ENCODE data around the gene CLASP1.
"Not testable (repeated sequence)": the region's sequence is repeated elsewhere in the genome, so short reads cannot be mapped to it uniquely, and the experiment has no call there.

Gene CLASP1

DNA sequence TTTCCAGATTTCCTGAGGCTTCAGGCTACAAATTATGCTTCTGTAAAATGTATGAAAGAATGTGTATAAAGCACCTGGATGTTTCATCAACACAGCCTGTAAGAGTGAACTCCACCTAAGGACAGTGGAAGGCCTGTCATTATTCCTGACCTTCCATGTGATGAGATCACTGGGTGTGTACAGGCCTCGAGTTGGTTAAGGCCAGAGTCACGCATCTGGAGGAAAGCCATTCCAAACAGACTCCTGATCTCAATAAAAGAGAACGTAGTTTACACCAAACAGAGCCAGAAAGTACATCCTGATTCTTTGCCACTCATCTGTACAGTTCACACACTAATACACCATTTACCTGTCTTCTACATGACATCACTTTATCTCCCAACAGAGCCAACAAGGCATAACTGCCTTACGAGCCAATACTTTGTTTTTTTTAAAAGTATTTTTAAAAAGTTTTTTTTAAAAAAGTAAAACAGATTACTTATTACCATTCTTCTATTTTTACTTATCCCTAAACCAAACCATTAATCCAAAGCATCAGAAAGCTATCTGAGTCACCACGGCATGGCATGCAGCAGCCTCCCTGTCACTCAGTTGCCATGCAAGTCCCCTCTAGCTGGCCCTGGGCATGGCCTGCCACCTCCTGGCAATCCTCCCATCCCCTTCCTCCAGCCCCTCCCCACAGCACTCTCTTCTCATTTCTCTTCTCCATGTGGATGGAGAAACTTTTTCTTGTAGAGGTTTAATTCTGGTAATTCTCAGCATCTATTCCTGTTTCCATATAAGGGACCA, 285.4 kb downstream of the CLASP1 start:
- DNase-seq = no peak

DNA sequence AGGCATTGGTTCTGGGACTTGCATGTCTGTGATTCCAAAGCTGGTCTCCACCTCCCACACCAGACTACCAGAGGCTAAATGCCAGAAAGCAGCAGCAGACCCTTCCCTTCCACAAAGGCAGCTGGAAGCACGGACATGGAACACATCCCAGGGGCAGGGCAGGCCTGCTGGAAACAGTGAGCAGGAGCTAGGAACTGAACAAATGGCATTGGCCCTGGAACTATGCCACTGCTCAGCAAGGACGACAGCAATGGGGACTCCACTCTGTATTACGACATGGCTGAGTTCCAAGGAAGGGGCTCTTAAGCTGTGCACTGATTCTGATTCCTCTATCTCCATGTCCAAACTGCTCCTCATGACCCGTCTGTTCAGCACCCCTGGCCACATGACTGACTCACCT, 286.5 kb downstream of the CLASP1 start:
- no peak for DNase-seq

DNA sequence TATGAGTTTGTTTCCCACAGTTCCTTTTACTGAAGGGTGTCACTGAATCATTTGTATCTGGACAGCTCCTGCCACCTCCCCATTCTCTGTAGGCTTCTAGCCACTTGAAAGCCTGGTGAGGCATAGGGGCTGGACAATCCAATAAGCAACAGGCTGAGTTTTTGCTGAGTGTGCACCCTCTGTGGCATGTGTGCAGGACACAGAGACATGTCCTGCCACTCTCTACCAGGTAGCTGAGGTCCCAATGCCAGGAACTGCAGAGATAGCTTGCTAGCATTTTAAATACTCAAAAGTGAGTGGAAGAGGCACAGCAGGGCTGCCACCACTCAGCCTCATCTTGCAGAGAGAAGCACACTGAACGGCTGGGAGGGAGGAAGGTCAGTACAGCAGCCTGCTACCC, 287.0 kb downstream of the CLASP1 start:
- no peak for DNase-seq

DNA sequence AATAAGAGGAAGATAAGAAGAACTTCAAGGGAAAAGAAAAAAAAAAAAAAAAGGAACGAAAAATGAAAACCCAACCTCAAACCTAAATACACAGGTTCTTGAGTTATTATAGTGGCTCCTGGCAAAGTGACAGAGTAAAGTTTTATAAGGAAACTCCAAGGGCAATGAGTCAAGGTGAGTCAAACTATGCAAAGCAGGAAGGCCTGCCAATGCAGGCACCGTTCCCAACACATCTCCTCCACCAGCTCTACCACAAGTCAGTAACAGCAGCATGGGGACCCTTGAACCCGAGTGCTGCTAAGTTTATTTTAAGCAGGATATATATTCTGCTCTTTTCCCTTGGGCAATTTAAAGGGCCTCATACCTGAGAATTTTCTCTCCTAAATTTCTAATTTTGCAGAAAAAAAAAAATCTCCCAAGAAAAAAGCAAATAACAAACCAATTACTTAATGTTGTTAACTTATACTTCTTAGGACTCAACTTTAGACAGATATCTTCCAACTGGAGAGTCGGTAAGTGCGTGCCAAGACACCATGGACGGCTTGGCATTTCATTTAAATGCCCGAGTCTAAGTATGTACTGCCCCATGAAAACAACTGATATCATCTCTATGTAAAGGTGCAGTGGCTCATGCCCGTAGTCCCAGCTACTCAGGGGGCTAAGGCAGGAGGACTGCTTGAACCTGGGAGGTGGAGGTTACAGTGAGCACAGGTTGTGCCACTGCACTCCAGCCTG, 288.5 kb downstream of the CLASP1 start:
- DNase-seq = no peak

DNA sequence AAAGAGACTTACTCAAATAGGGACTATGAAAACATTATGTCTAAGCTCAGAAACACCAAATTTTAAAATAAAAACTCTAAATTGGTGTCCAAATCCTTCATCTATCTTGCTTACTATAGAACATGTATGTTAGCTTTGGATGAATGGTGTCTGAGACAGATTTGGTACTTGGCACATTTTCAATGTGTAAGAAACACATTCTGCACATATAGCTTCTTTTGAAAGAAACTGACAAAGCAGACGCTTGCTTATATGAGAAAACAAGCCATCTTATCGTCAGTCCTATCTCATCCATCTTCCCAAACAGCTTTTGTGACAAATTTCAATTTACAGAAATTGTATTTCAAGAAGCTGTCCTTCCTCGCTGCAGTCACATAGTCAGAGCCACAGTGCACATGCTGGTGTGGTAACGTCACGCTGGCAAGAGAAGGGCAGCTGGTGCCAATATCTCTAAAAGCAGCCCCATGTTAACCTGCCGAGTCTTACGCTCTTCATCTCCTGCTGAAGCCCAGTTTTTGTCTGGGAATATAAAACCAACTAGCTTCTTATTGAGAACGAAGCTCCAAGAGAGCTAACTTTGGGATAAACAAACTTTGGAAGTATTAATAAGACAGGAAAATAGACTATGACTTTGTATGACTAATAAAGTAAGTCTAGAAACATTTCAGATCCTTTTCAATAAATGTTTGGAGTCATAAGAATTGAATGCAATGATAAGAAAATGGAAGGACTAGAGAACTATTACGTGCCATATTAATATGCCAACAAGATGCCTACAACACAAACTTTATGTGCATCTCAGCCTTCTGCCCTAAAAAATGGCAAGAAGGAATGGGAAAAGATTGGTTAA, 289.3 kb downstream of the CLASP1 start:
- DNase-seq = no peak

DNA sequence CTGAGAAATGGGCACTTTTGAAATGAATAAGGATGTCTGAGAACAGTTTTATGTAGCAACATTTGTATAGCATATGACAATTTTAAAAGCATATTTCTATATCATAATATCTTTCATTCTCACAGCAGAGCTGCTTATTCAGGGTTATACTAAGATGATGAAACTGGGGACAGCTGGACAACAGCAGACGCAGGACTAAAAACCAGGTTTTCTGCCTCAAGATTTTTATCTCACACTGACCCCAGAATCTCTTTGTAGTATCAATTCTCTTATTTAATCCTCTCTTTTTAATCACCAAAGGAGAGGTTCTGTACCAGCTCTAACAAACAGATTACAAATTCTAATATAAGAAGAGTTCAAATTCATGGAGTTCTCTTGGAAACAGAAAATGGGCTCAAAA, 290.1 kb downstream of the CLASP1 start:
- no peak for DNase-seq

DNA sequence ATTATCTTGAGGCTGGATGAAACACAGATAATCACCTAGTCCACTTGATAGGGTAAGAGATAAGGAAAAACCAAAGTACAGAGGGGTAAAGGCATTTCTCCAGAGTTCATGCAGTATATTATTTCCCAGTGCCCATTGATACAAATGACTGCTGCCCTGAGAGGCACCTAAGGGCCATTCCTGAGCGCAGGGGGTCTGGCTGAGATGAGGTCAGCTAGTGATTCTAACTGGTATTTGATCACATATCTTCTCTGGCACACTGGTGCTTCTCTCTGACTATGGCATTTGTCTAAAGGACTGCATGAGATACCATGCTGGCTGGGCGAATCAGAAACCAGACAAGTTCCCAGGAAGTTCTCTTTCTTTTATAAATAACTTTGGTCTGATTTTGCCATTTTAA, 291.0 kb downstream of the CLASP1 start:
- DNase-seq = no peak

DNA sequence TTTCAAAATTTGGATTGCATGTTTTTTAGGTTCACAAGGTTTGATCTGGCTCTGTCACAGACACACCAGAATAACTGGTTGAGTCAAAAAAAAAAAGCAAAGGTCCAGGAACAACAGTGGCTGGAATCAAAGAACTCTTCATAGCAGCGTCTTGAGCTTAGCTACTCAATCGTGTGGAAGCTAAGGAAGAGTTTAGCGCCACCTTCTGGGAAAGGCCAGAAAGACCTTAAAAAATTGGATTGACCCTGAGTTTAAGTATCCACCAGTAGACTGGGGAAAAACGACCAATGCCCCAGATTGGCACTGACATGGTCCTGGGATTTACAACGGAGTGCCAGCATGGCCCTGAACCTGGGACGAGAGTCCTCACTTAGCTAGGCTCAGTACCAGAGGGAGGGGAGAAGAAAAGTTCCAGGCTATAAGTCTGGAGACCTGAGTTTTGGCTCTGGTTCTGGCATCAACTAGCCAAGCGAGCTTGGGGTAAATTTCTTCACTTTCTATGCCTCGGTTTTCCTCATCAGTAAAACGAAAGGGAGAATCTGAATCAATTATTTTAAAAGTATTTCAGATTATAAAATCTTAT, 293.1 kb downstream of the CLASP1 start:
- no peak for DNase-seq

DNA sequence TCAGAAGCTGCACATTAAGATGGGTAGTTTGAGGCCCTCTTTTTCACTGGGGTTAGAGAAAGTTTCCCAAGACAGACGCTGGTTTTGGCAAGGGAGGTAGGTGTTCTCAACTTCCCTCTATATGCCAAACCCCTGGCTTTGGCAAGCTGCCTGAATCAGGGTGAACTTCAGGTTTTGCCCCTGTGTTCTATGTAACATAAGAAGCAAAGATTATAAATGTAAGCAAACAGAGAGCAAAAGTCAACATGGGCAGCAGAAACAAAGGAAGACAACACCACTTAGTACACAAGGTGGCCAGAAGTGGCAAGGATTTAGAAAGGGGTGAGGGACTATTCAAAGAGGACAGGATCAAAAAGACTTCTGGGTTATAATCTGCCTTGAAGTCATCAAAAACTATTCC, 293.8 kb downstream of the CLASP1 start:
- DNase-seq = no peak

DNA sequence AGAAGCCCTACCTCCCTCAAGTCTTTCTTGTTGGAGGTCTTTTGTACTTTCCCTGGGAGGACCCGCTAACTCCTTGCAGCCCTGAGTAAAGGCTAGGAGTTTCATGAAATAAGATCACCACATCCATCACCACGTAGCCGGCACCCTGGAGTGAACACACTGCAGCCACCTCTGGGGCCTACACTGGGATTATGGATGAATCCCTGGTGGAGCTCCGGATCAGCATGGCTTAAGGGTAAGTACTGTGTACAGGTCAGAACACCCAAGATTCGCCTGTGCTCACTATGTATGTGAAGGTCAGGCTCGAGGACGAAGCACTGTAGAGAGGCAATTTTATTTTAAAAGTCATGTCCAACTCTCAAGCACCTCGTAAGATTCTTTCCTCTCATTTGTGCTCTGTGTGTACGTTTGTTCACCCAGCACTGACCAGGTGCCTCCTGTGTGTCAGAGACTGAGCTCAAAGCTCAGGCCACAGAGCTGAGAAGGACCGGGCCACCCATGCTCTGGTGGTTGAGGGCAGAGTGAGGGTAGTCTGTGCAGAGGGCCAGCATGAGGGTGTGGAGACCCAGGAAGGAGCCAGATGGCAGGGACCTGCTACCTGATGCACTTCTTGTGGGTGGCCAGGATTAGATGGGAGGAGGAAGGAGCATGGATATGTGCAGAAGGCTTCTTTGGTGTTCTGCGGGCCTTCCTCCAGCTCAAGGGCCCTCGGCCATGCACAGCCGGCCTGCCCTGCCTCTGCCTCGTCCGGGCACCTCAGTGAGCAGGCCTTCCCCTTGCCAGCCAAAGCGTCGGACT, 297.5 kb downstream of the CLASP1 start:
- no peak for DNase-seq

DNA sequence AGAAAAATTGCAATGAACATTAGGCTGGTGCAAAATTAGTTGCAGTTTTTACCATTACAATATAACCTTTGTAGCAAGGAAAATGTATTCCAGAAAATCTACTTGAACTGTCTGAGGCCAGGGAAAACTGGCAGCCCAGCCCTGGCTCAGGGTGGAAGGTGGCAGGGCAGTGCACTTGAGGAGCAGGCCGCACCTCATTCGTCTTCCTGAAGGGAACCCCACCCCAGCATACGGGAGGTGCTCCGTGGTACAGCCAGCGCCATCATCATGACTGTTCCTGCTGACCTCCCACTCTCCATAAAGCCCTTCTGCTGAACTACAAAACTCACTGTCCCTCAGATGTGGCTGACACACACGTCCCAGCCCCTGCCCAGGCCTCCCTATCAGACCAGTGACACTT, 298.4 kb downstream of the CLASP1 start:
- no peak for DNase-seq

DNA sequence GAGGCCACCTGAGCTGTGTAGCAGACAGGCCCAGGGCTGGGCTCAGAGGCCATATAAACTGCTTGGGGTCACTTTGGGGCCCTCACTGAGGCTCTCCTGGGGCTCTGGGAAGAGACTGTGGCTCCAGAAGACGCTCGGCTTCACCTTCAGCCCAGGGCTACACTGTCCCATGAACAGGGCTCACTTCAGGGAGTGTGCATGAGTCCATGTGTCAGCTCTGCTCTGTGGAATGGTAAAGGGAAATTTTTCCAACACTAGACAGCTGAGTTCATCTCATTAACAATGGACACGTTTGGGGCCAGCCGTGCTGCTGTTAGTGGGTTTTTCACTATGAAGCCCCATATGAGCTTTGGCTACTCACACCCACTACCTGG, 298.9 kb downstream of the CLASP1 start:
- DNase-seq = no peak

DNA sequence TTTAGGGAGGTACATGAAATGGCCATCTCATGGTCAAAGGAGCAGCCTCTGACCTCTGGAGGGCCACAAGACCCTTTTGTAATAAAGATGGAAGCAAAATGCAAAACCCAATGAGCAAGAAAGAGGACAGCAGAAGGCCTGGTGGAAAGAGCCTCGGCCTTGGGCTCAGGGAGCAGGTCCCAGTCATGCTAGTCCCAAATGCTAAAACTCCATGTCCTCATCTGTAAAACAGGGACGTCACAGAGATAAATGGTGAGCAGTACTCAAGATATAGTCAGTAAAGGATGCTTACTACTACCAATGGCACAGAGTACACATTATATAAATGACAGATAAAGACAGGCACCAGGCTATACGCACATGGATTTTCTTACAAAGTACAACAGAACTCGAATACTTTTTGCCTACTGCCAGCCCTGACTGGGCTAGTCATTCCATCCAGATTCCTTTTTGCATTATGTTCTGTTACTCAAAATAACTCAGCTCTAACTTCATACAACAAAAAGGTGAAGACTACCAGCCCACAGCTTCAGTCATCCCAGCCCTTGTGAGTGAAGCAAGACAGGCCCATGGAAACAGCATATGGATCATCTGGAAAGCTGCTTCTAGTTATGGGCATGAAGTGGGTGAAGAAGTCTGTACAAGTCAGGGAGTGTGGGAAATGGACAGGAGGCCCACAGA, 299.4 kb downstream of the CLASP1 start:
- no peak for DNase-seq

DNA sequence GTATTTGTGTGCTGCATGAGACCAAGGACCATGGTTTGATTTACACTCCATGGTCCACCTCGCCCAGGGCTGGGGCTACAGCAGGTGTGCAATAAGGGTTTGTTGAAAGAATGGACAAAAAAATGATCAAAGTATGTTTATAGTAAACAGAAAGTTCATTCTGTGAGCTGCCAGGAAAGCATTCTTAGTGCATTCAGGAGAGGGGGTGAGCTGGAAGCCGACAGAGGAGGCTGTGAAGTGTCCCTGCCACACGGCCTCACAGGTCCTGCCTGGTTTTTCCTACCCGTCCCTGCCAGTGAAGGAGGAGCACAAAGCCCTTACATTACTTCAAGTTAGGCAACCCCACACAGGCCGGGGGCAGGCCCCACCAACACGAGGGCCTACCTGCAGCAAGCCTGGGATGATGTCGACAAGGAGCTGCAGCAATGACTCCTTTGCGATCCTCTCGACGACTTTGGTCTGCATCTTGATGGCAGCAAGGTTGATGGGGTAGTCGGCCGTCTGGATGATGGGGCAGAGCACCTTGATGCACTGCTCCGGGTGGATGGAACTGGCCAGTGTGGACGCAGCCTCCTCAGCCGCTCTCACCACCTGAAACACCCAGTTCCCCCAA, 301.0 kb downstream of the CLASP1 start:
- no peak for DNase-seq

DNA sequence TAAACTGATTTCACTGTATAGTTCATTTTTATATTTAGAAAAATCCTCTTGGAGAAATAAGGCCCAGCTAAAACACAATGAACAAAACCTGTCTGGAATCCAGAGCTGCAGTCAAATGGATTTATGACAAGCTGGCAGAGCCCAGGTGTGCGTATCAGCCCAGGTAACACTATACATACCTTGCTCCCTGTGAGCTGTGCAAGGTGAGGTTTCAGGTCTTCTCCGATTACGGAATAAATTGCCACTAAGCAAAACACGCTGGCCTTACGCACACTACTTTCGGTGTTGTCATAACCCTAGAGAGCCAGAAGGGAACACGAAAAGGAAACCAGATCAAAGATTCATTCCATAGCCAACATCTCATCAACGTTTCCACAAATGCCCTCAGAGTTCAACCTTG, 302.4 kb downstream of the CLASP1 start:
- no peak for DNase-seq

DNA sequence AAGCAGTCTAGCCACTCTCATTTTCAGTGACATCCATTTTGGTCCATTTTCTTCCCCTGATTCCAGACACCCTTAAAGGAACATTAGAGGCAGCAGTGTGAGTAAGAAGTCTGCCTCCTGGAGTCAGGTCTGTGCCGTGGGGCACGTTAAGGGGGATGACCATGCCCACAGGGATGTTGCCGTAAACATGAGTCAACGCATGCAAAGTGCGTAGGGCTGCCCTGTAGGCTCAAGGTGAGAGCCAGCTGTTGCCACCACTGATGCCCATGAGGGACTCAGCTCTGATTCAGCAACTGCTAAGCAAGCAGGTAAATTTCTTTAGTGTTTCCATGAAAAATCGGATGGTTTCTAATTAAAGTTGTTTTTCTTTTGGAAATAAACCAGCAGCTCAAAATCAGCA, 302.9 kb downstream of the CLASP1 start:
- no peak for DNase-seq

DNA sequence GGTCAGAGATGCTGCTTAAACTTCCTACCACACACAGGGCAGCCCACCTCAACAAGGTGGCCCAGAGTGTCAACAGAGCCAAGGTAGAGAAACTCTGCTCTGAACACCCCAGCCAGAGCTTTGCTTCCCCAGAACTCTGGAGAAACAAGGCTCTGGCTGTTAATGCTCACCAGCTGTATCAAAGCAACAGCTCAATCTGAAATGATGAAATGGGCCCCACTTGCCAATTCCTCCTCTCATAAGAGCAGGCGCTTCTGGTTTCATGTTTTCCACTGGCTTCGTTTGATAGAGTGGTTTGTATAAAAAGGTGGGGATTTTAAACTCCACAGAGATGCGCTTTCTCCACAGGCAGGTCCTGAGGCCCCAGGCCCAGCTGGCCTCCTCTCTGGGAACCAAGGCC, 303.4 kb downstream of the CLASP1 start:
- no peak for DNase-seq

DNA sequence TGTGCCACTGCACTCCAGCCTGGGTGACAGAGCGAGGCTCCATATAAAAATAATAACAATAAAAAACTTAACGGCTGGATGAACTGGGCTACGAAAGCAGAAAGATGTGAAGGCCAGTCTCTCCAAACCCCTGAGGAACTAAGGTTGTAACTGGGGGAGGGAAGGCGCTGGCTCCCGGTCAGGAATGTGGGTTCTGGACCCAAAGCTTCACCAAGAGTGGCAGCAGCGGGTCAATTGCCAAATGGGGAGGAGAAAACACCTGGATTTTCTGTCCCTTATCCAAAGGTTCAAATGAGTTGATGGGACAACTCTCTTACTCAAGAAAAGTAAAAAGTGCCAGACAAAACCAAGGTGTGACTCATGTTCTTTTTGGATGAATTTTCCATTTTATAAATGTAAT, 304.2 kb downstream of the CLASP1 start:
- no peak for DNase-seq

DNA sequence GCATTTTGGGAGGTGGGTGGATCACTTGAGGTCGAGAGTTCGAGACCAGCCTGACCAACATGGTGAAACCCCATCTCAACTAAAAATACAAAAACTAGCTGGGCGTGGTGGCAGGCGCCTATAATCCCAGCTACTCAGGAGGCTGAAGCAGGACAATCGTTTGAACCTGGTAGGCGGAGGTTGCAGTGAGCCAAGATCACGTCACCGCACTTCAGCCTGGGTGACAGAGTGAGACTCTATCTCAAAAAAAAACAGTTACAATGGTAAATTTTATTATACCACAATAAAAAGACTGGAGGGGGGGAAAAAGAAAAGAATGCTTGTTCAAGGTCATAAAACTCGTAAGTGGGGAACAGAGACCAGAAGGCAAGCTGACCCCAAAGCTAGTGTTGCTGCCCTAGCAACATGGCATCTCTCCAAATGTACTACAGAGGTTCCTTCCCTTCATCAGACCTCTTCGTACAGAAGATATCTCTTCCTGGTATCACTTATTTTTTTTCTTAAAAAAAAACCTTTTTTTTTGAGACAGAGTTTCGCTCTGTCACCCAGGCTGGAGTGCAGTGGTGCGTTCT, 305.3 kb downstream of the CLASP1 start:
- not testable (repeated sequence) for DNase-seq

DNA sequence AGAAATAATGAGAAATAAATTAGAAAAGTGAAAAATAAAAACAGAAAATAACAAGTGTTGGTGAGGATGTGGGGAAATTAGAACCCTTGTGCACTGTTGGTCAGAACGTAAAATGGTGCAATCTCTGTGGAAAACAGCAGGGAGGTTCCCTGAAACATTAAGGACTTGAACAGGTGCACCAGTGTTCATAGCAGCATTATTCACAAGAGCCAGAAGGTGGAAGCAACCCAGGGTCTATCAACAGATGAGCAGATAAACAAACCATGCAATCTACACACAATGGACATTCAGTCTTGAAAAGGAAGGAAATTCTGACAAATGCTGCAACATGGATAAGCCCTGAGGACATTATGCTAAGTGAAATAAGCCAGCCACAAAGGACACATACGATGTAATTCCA, 306.1 kb downstream of the CLASP1 start:
- no peak for DNase-seq

DNA sequence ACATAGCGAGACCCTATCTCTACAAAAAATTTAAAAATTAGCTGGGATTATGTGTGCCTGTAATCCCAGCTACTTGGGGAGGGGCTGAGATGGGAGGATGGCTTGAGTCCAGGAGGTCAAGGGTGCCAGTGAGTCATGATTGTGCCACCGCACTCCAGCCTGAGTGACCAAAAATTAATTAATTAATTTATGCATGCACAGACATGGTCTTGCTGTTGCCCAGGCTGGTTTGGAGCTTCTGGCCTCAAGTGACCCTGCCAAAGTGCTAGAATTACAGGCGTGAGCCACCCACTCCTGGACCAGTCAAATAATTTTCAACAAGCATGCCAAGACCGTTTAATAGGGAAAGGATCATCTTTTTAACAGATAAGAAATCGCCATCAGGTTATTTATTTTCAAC, 306.5 kb downstream of the CLASP1 start:
- no peak for DNase-seq

Data from activated CD4-positive, alpha-beta T cell treated with anti-CD3 and anti-CD28 coated beads for 4 hours (primary cell).